KMS-11 (cell line): Measurements from ENCODE around the gene CEP104.

ENCODE experiments used
- H2AFZ ChIP-seq: fragments of 200-600 bp; sonication (generic); 2 replicates; pipeline ENCODE4 v1.6.1; 2016; ENCODE audit warnings: antibody characterized with exemption, mixed run types, low read depth
- H3K27ac ChIP-seq: fragments of 200-600 bp; sonication (generic); 2 replicates; pipeline ENCODE4 v1.6.1; 2016; ENCODE audit warnings: mild to moderate bottlenecking, mixed run types
- H3K27me3 ChIP-seq: fragments of 200-600 bp; sonication (generic); 2 replicates; pipeline ENCODE4 v1.6.1; 2017; ENCODE audit warnings: mild to moderate bottlenecking, low read depth, mixed run types, moderate library complexity; ENCODE audit not compliant: insufficient read depth
- H3K36me3 ChIP-seq: fragments of 200-600 bp; sonication (generic); 2 replicates; pipeline ENCODE4 v1.6.1; 2017; ENCODE audit warnings: mild to moderate bottlenecking, mixed run types; ENCODE audit not compliant: insufficient read depth
- H3K4me1 ChIP-seq: fragments of 200-600 bp; sonication (generic); 2 replicates; pipeline ENCODE4 v1.6.1; 2016; ENCODE audit warnings: mild to moderate bottlenecking, low read depth, mixed run types; ENCODE audit not compliant: poor library complexity, severe bottlenecking
- H3K4me2 ChIP-seq: fragments of 200-600 bp; sonication (generic); 2 replicates; pipeline ENCODE4 v1.7.0; 2016; ENCODE audit warnings: mild to moderate bottlenecking, mixed run types
- H3K4me3 ChIP-seq: fragments of 200-600 bp; sonication (generic); IDR thresholded peaks from 2 replicates; pipeline ENCODE4 v1.6.1; 2017; ENCODE audit warnings: low read depth, low read length, mixed read lengths; ENCODE audit not compliant: insufficient read depth
- H3K79me2 ChIP-seq: fragments of 200-600 bp; sonication (generic); 2 replicates; pipeline ENCODE4 v1.6.1; 2016; ENCODE audit warnings: low read depth, mixed run types; ENCODE audit not compliant: insufficient read depth
- H3K9ac ChIP-seq: fragments of 200-600 bp; sonication (generic); 2 replicates; pipeline ENCODE4 v1.6.1; 2016; ENCODE audit warnings: mild to moderate bottlenecking, mixed run types
- H4K20me1 ChIP-seq: fragments of 200-600 bp; sonication (generic); 2 replicates; pipeline ENCODE4 v1.6.1; 2016; ENCODE audit warnings: mild to moderate bottlenecking, mixed run types; ENCODE audit not compliant: insufficient read depth
- TF ChIP-seq, protein P1 (sequence below): fragments of 200-600 bp; sonication (generic); conservative IDR thresholded peaks from 2 replicates; pipeline ENCODE4 v1.6.1; 2017; ENCODE audit warnings: low read depth, mild to moderate bottlenecking, antibody characterized with exemption, low read length, moderate library complexity, mixed read lengths

The CEP104 gene

DNA sequence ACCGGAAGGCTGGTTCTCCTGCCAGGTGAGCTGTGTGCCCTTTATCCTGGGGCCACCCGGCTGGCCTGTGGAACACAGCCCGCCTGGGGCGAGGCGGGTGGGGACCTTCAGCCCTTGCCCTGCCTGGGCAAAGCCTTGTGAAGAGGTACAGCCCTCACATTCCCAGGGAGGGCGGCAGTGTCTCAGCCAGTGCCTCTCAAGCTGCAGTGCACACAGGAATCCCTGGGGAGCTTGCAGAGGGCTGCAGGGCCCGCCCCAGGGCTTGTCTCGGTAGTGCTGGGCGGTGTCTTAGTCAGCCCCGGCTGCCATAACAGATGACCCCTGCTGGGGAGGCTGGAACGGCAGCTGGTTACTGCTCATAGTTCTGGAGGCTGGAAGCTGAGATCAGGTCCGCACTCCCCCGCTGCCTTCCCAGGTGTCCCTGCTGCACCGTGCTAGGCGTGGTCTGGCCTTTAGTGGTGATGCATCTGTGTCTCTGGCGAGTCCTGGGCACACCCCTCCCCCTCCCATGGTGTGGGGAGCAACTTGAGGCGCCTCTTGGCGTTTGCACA lies 12.8 kb upstream of the CEP104 start:
- peaks cover 4% of the 10 kb centered on the region for H3K4me1 ChIP-seq
- H3K4me3 ChIP-seq, result no peak overlapping the region
- no peak overlapping the region for H2AFZ ChIP-seq
- no peaks in the 10 kb centered on the region for H3K36me3 ChIP-seq
- H3K79me2 ChIP-seq, result no peaks in the 10 kb centered on the region
- H3K9ac ChIP-seq, result no peak overlapping the region
- H3K27me3 ChIP-seq, result no peaks in the 10 kb centered on the region
- no peak overlapping the region for H3K27ac ChIP-seq
- H4K20me1 ChIP-seq, result no peaks in the 10 kb centered on the region
- no peak overlapping the region for H3K4me2 ChIP-seq
- TF ChIP-seq, protein P1, sequence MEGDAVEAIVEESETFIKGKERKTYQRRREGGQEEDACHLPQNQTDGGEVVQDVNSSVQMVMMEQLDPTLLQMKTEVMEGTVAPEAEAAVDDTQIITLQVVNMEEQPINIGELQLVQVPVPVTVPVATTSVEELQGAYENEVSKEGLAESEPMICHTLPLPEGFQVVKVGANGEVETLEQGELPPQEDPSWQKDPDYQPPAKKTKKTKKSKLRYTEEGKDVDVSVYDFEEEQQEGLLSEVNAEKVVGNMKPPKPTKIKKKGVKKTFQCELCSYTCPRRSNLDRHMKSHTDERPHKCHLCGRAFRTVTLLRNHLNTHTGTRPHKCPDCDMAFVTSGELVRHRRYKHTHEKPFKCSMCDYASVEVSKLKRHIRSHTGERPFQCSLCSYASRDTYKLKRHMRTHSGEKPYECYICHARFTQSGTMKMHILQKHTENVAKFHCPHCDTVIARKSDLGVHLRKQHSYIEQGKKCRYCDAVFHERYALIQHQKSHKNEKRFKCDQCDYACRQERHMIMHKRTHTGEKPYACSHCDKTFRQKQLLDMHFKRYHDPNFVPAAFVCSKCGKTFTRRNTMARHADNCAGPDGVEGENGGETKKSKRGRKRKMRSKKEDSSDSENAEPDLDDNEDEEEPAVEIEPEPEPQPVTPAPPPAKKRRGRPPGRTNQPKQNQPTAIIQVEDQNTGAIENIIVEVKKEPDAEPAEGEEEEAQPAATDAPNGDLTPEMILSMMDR, result no peak

DNA sequence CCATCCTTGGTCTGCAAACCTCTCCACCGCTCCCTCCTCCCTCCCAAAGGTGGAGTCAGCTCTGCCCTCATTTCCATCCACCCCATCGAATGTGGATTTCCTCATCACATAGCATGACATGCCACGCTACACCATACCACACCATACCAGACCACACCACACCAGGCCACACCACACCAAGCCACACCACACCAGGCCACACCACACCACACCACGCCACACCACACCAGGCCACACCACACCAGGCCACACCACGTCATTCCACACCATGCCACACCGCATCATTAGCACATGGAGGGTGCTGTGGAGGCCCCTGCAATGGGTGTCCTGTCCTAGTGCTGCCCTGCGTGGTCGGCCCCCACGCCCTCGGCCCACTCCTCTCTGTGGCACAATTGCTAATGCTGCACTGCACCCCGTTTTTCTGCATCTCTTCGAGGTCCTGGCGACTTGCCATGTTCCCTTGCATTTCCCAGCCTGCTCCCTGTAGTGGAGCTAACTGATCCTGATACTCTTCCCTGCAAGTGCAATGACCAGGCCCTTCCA lies 11.5 kb upstream of the CEP104 start:
- H3K27ac ChIP-seq, result no peak overlapping the region
- TF ChIP-seq, protein P1, result no peak
- no peaks in the 10 kb centered on the region for H4K20me1 ChIP-seq
- no peak overlapping the region for H3K9ac ChIP-seq
- H3K4me2 ChIP-seq, result no peak overlapping the region
- peaks cover 10% of the 10 kb centered on the region for H3K4me1 ChIP-seq
- no peaks in the 10 kb centered on the region for H3K36me3 ChIP-seq
- H3K79me2 ChIP-seq, result no peaks in the 10 kb centered on the region
- no peaks in the 10 kb centered on the region for H3K27me3 ChIP-seq
- no peak overlapping the region for H3K4me3 ChIP-seq
- no peak overlapping the region for H2AFZ ChIP-seq

DNA sequence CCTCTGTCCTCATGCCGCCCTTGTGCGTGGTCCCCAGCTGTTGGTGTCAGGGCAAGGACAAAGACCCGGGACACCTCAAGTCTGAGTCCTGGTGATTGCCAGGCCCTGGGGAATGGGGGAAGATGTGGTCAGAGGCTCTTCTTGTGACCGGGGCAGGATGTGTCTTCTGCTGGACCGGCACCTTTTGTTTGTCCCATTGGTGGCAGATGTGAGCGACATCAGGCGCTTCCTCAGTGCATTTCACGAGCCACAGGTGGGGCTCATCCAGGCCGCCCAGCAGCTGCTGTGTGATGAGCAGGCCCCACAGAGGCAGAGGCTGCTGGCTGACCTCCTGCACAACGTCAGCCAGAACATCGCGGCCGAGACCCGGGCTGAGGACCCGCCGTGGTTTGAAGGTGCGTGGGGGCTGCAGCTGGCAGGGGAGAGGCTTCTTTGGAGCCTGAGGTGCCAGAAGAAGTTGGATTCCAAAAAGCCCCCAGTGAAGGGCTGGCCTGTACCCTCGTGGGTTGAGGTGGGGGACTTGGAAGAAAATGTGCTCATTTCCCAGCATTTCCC lies 8.7 kb upstream of the CEP104 start:
- peaks cover 10% of the 10 kb centered on the region for H3K4me1 ChIP-seq
- H4K20me1 ChIP-seq, result no peaks in the 10 kb centered on the region
- no peaks in the 10 kb centered on the region for H3K27me3 ChIP-seq
- H3K4me3 ChIP-seq, result no peak overlapping the region
- H2AFZ ChIP-seq, result no peak overlapping the region
- no peaks in the 10 kb centered on the region for H3K79me2 ChIP-seq
- no peak overlapping the region for H3K9ac ChIP-seq
- no peaks in the 10 kb centered on the region for H3K36me3 ChIP-seq
- no peak overlapping the region for H3K27ac ChIP-seq
- TF ChIP-seq, protein P1, result no peak
- no peak overlapping the region for H3K4me2 ChIP-seq

DNA sequence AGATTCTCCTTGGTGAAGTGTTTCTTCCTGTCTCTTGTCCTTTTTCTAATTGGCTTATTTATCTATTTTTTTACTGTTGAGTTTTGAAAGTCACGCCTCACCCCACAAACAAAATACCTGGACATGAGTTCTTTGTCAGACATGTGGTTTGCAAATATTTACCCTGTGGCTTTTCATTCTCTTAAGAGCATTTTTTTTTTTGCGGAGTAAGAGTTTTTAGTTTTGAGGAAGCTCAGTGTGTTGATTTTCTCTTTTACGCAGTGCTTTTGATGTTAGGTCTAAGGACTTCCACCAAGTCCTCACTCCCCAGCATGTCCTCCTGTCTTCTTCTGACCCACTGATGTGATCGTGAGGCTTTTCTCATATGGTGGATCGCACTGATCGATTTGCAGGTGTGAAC lies 7.9 kb upstream of the CEP104 start:
- Histone ChIP-seq H2AFZ (no peak overlapping the region), H3K27ac (no peak overlapping the region), H3K36me3 (no peaks in the 10 kb centered on the region), H3K4me2 (no peak overlapping the region), H3K79me2 (no peaks in the 10 kb centered on the region), H3K4me1 (peaks cover 10% of the 10 kb centered on the region), H3K9ac (no peak overlapping the region), H4K20me1 (no peaks in the 10 kb centered on the region), H3K4me3 (no peak overlapping the region), H3K27me3 (no peaks in the 10 kb centered on the region)
- TF ChIP-seq, protein P1, result no peak
